ENCODE results near the gene EXOC6B.

DNA sequence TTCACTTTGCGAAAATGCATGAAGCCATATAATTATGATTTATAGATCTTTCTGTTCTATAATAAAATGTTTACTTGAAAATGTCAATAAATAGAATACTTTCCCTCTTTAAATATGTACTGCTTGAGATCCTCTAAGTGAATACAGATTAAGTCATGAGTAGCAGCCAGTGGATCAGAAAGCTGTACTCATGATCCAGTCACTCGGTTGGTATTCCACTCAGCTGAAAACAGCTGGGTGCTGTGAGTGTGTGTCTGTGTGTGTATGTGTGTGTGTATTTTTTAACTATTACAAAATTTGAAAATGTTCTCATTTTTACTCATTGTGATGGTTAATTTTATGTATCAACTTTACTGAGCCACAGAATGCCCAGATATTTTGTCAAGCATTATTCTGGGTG is 536.5 kb downstream of the EXOC6B start:
- TF ChIP-seq POLR2A (IDR thresholded peaks at IDR 0.05; ENCODE audit: low read depth, low read length) (no peak), TAF1 (IDR thresholded peaks at IDR 0.05; ENCODE audit: low read depth, low read length) (no peak), POLR2AphosphoS5 (IDR thresholded peaks at IDR 0.05; ENCODE audit: low read depth, low read length) (no peak), SPI1 (IDR thresholded peaks at IDR 0.05; ENCODE audit: low read depth, low read length) (no peak)

Data from GM12891 (cell line).